MM.1S (cell line): Measurements from ENCODE around the gene NAMPT.

Experiments used
- CTCF ChIP-seq: fragments of 300-600 bp; sonication (generic); IDR thresholded peaks from 2 replicates; pipeline ENCODE4 v1.5.1; 2016; ENCODE audit warnings: antibody characterized with exemption, low read length, mixed read lengths
- EZH2phosphoT487 ChIP-seq: fragments of 300-600 bp; sonication (generic); IDR thresholded peaks from 2 replicates; pipeline ENCODE4 v1.6.1; 2018; ENCODE audit warnings: antibody characterized with exemption, low read length

- TF ChIP-seq CTCF, result no peak
- TF ChIP-seq EZH2phosphoT487, result no peak
Observed at GRCh38 chr7:106329971-106330733, 45.4 kb upstream of the NAMPT start.
